Amniotic epithelial cell (primary cell): ENCODE data around the gene GGT1.
"Not testable (repeated sequence)": the region's sequence is repeated elsewhere in the genome, so short reads cannot be mapped to it uniquely, and the experiment has no call there.

Source experiments
- DNase-seq: peaks from one replicate; pipeline ENCODE4 v3.0.0-alpha.2; 2010; ENCODE audit warnings: low read depth

GGT1 gene

DNA sequence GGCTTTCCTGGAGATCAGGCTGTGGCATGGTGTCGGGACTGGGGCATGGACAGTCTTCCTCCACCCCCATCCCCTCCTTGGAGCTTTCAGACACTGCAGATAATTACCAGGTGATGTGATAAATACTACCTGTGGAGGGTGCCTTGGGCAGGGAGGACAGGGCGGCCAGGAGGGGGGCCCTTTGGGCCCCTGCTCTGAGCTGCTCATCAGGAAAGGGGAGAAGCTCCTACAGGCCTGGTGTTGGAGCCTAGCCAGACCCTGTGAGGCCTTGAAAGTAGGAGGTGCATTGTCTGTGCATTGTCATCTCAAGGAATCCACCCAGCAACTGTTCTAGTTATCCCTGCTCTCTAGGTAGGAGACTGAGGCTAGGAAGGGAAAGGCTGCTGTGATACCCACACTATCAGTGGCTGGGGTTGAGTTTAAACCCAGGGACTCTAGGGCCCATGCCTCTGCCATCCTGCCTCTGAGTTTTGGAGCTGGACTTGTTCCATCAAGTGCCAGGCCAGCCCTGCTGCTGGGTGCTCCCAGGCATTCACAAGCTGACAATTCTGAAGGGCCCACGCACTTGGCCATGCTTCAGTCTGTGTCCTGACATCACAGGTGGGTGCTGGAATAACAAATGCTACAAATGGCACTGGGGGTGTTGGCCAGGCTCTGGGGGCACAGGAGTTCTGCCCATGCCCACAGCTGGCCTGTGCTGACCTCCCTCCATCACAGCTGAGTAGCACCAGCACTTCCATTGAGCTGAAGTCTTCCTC, 2.9 kb upstream of the GGT1 start:
- peak; percentile 49 for DNase-seq

GRCh38 chr22:24601217-24602104, 1.5 kb upstream of the GGT1 start:
- DNase-seq, result no peak

- not testable (repeated sequence) for DNase-seq
Observed at GRCh38 chr22:24602105-24602749, 766 bp upstream of the GGT1 start.

GRCh38 chr22:24603770-24604629, 1.0 kb downstream of the GGT1 start:
- DNase-seq, result not testable (repeated sequence)

DNA sequence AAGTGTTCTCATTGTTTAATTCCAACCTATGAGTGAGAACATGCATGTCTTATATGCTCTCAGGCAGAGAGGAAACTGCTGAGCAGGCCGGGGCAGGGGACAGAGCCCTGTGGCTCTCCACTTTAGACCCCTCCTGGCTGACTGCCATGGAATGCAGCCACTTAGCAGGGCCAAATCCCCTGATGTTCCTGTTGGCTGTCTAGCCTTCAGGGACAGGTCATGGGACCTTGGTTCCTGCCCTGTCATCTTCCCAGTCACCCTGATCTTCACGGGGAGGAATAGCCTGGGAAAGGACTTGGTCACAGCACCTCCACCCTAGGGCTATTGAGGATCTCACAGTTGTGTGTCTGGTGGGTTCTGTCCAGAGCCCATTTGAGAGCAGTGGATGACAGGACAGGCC, 3.3 kb downstream of the GGT1 start:
- not testable (repeated sequence) for DNase-seq

GRCh38 chr22:24607429-24607983, 4.5 kb downstream of the GGT1 start:
- not testable (repeated sequence) for DNase-seq

DNA sequence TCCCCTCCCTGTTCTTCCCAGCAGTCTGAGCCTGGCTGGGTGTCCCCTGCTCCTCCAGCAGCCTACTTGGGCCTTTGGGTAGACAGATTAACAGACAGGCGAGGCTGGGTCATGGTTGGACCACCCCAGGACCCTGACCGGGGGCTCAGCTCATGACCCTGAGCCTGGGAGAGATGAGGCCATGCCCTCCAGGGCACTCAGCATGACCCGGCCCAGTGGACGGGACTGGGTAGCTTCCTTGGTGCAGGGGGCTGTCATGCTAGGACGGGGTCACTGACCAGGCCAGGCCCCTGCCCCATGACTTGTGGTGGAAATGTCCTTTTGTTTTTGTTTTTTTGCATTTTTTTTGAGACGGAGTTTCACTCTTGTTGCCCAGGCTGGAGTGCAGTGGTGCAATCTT, 5.3 kb downstream of the GGT1 start:
- DNase-seq, result not testable (repeated sequence)

GRCh38 chr22:24609888-24610287, 6.9 kb downstream of the GGT1 start:
- not testable (repeated sequence) for DNase-seq

- not testable (repeated sequence) for DNase-seq
Observed at GRCh38 chr22:24614794-24615193, 11.8 kb downstream of the GGT1 start.

GRCh38 chr22:24621244-24621643, 18.3 kb downstream of the GGT1 start:
- not testable (repeated sequence) for DNase-seq

DNA sequence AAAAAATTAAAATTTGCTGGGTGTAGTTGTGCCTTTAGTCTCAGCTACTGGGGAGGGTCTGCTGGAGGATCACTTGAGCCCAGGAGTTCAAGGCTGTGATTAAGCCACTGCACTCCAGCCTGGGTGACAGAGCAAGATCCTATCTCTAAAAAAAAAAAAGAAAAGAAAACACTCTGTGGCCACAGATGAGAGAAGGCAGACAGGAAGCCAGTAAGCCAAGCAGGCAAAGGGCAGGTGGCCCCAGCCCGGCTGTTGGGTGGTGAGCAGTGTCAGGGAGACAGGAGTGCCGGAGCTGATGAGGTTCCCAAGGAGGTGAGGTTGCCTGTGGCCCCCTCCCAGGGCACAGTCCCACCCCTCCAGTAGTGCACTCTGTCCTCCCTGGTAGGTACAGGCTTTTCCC, 19.6 kb downstream of the GGT1 start:
- DNase-seq, result not testable (repeated sequence)

- DNase-seq, result not testable (repeated sequence)
Observed at GRCh38 chr22:24627911-24628310, 24.9 kb downstream of the GGT1 start.

DNA sequence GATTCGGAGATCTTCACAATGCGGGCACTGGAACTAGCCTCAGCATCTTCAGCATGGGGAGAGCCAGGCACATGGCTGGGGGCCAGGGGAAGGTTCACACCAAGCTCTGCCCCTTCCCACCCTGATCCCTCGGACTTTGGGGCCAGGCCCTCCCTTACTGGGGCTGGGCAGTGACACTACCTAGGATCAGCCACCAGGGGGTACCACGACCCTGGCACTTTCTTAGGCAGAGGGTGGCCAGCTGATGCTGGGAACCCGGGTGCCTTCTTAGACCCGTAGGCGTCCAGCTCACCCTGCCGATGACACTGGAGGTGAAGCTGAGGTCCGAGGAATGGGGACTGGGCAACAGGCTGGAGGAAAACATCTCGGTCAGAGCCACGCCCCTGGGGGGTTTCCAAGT, 26.1 kb downstream of the GGT1 start:
- peak; percentile 8 for DNase-seq

GRCh38 chr22:24630812-24631427, 27.9 kb downstream of the GGT1 start:
- DNase-seq, result peak; percentile 27

- peak; percentile 40 for DNase-seq
Observed at GRCh38 chr22:24631430-24632122, 28.6 kb downstream of the GGT1 start.

GRCh38 chr22:24632642-24633041, 29.6 kb downstream of the GGT1 start:
- DNase-seq, result peak; percentile 40

GRCh38 chr22:24633231-24634023, 30.4 kb downstream of the GGT1 start:
- peak; percentile 24 for DNase-seq

DNA sequence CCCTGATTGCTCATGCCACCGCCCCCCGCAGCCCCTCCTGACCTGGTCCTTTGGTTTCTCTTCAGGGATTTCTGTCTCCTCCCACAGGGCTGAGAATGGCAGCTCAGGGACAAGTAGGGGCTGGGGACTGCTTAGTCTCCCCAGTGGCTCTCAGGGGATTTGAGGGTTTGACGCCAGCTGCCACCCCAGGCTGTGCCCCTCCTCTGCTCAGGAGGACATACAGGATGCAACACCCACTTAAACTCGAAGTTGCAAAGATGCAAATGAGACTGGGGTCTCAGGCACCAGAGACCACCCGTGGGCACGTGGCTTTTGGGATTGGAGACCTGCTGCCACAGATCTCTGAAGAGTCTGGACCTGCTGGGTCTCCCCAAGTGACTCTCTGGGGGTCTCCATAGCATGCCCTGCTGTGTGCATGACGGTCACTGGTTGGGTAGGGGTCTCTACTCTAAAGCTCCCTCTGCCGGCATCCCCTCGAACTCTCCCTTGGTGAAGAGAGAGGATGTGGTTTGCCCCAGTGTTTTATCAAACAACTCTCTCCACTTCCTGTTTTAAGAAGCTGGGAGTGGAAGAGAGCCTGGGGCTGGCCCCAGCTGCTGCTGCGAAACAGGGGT, 31.9 kb downstream of the GGT1 start:
- not testable (repeated sequence) for DNase-seq

DNA sequence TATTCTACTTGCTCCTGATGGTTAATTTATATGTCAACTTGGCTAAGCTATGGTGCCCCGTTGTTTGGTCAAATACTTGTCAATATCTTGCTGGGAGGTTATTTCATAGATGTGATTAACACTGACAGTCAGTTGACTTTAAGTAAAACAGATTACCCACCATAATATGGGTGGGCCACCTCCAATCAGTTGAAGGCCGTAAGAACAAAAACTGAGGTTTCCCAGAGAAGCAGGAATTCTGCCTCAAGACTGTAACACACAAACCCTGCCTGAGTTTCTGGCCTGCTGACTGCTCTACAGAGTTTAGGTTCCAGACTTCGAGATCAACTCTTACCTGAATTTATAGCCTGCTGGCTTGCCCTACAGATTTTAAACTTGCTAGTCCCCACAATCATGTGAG, 33.5 kb downstream of the GGT1 start:
- DNase-seq, result not testable (repeated sequence)
